SU-DHL-6 (cell line): Measurements from ENCODE around the gene TMEM151B.
A peak's percentile ranks its signal among the peaks of the same experiment; 100 is the strongest.

Source experiments
- CTCF ChIP-seq: fragments of 200-600 bp; sonication (generic); IDR thresholded peaks from one replicate; pipeline ENCODE4 v1.5.1; 2017; ENCODE audit warnings: antibody characterized with exemption, mild to moderate bottlenecking, low read length, moderate library complexity; ENCODE audit not compliant: insufficient read depth, poor library complexity, severe bottlenecking
- EZH2phosphoT487 ChIP-seq: fragments of 200-600 bp; sonication (generic), shearing (Covaris generic); conservative IDR thresholded peaks from 2 replicates; pipeline ENCODE4 v1.6.1; 2018; ENCODE audit warnings: mild to moderate bottlenecking, antibody characterized with exemption, low read length, moderate library complexity, mixed read lengths

DNA sequence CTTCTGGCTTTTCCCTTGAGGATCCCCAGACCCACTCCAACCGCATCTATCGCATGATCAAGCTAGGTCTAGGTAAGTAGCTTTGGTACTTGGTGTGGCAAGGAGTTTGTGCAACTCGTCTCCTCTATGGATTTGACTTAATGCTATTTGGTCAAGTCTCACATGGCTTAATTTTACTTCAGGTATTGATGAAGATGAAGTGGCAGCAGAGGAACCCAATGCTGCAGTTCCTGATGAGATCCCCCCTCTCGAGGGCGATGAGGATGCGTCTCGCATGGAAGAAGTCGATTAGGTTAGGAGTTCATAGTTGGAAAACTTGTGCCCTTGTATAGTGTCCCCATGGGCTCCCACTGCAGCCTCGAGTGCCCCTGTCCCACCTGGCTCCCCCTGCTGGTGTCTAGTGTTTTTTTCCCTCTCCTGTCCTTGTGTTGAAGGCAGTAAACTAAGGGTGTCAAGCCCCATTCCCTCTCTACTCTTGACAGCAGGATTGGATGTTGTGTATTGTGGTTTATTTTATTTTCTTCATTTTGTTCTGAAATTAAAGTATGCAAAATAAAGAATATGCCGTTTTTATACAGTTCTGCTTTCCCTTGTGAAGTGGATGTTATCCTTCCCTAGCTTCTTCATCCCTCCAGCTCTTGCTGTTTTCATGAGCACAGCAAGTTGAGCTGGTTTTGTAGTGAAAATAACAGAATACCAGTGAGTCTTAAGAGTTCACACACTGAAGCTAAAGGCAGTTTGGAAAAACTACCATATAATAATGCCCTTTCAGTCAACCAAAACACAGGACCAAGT lies 16.7 kb upstream of the TMEM151B start:
- TF ChIP-seq CTCF, result peak; percentile 85
- TF ChIP-seq EZH2phosphoT487, result no peak
